ENCODE data around the gene TAF11.

Gene TAF11

GRCh38 chr6:34860776-34861175 lies 27.1 kb downstream of the TAF11 start:
- TF ChIP-seq POLR2AphosphoS5 (IDR thresholded peaks at IDR 0.05; ENCODE audit: low read depth, low read length) (no peak), TAF1 (IDR thresholded peaks at IDR 0.05; ENCODE audit: borderline replicate concordance, insufficient read depth, low read length) (no peak), SIN3A (IDR thresholded peaks at IDR 0.05; ENCODE audit: borderline replicate concordance, insufficient read depth, low read length) (no peak), FOXP2 (optimal IDR thresholded peaks at IDR 0.05; ENCODE audit: borderline replicate concordance, extremely low read depth, extremely low read length, insufficient read depth) (no peak)
- TF ChIP-seq, protein P1, sequence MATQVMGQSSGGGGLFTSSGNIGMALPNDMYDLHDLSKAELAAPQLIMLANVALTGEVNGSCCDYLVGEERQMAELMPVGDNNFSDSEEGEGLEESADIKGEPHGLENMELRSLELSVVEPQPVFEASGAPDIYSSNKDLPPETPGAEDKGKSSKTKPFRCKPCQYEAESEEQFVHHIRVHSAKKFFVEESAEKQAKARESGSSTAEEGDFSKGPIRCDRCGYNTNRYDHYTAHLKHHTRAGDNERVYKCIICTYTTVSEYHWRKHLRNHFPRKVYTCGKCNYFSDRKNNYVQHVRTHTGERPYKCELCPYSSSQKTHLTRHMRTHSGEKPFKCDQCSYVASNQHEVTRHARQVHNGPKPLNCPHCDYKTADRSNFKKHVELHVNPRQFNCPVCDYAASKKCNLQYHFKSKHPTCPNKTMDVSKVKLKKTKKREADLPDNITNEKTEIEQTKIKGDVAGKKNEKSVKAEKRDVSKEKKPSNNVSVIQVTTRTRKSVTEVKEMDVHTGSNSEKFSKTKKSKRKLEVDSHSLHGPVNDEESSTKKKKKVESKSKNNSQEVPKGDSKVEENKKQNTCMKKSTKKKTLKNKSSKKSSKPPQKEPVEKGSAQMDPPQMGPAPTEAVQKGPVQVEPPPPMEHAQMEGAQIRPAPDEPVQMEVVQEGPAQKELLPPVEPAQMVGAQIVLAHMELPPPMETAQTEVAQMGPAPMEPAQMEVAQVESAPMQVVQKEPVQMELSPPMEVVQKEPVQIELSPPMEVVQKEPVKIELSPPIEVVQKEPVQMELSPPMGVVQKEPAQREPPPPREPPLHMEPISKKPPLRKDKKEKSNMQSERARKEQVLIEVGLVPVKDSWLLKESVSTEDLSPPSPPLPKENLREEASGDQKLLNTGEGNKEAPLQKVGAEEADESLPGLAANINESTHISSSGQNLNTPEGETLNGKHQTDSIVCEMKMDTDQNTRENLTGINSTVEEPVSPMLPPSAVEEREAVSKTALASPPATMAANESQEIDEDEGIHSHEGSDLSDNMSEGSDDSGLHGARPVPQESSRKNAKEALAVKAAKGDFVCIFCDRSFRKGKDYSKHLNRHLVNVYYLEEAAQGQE (IDR thresholded peaks at IDR 0.05; ENCODE audit: insufficient read depth in 1 of 2, low read depth in 2 of 2, low read length in 2 of 2): no peak

DNA sequence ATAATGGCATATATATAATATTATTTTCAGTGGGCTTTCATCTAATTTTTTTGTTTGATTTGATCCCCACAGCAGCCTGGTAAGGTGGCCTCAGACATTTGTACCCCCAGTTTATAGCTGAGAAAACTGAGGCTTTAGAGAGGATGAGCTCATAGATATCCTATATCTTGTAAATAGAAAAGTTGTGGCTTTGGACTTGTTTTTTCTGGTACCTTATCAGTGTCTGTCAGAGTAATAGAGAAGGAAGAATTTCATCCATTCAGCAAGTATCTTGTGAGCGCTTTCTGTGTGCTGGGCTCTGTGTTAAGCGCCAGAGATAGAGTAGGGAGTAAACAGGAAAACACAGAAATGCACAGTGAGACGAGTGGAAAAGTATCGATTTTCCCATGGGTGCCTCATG lies 27.9 kb downstream of the TAF11 start:
- TF ChIP-seq, protein P1 (IDR thresholded peaks at IDR 0.05; ENCODE audit: insufficient read depth in 1 of 2, low read depth in 2 of 2, low read length in 2 of 2): no peak

DNA sequence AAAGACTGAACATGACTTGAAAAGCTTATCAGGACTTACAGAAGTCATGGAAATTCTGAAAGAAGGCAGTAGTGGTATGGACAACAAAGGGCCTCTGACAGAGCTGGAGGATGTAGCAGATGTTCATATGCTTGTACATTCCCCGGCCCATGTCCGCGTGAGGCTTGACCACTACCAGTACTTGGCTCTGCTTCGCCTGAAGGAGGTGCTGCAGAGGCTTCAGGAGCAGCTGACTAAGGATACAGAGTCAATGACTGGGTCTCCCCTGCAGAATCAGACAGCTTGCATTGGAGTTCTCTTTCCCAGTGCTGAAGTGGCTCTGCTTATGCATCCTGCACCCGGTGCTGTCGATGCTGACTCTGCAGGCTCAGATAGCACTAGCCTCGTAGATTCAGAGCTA lies 29.2 kb downstream of the TAF11 start:
- TF ChIP-seq FOXP2 (optimal IDR thresholded peaks at IDR 0.05; ENCODE audit: borderline replicate concordance, extremely low read depth, extremely low read length, insufficient read depth) (no peak), SIN3A (IDR thresholded peaks at IDR 0.05; ENCODE audit: borderline replicate concordance, insufficient read depth, low read length) (no peak), POLR2AphosphoS5 (IDR thresholded peaks at IDR 0.05; ENCODE audit: low read depth, low read length) (no peak), TAF1 (IDR thresholded peaks at IDR 0.05; ENCODE audit: borderline replicate concordance, insufficient read depth, low read length) (no peak)
- TF ChIP-seq, protein P1 (IDR thresholded peaks at IDR 0.05; ENCODE audit: insufficient read depth in 1 of 2, low read depth in 2 of 2, low read length in 2 of 2): no peak

DNA sequence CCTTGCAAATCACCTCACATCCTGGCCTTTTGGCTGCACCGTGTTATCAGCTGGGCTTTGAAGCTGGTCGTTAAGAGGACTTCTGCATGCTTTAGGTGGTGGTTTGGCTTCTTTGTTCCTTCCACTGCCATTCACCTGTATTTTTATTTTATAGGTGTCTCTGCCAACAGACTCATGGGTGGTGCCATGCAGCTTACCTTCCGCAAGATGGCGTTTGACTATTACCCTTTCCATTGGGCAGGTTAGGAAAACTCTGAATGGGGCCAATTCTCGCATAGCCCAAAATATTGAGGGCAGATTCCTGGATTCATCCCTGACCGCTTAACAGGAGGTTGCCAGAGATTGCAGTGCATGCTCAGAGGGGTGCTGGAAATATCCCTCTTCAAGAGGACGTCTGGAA lies 32.4 kb downstream of the TAF11 start:
- TF ChIP-seq, protein P1 (IDR thresholded peaks at IDR 0.05; ENCODE audit: insufficient read depth in 1 of 2, low read depth in 2 of 2, low read length in 2 of 2): no peak
- no peak for TF ChIP-seq POLR2AphosphoS5 (IDR thresholded peaks at IDR 0.05; ENCODE audit: low read depth, low read length)
- no peak for TF ChIP-seq SIN3A (IDR thresholded peaks at IDR 0.05; ENCODE audit: borderline replicate concordance, insufficient read depth, low read length)
- TF ChIP-seq TAF1 (IDR thresholded peaks at IDR 0.05; ENCODE audit: borderline replicate concordance, insufficient read depth, low read length): no peak
- no peak for TF ChIP-seq FOXP2 (optimal IDR thresholded peaks at IDR 0.05; ENCODE audit: borderline replicate concordance, extremely low read depth, extremely low read length, insufficient read depth)

DNA sequence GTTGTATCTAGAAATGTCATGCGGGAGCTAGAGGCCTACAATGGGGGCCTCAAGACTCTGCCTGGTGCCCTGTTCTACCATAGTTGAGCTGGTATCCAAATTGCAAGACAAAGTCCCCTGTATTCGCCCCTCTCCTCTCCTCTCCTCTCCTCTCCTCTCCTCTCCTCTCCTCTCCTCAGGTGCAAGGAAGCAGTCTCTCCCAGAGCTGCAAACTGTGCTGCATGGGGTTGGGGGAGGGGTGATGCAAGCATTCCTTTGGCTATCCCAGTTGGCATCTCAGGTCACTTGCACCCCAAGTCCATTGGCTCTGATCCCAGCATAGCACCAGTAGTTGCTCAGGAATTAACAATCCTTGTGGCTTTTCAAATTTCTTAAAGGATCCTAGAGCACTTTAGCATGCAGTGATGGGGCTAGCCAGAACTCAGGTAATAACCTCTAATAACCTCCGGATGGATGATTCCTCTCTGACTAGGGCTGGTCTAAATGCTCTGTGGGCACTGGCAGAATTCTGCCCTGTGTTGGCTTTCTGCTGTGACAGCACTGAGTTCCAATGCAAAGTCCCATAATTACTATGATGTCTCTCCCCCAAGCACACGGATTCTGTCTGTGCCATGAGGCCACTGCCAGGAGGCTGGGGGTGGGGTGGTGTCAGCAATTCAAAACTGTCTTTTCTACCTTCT lies 35.3 kb downstream of the TAF11 start:
- TF ChIP-seq FOXP2 (optimal IDR thresholded peaks at IDR 0.05; ENCODE audit: borderline replicate concordance, extremely low read depth, extremely low read length, insufficient read depth): no peak
- TF ChIP-seq, protein P1 (IDR thresholded peaks at IDR 0.05; ENCODE audit: insufficient read depth in 1 of 2, low read depth in 2 of 2, low read length in 2 of 2): no peak
- no peak for TF ChIP-seq TAF1 (IDR thresholded peaks at IDR 0.05; ENCODE audit: borderline replicate concordance, insufficient read depth, low read length)
- no peak for TF ChIP-seq POLR2AphosphoS5 (IDR thresholded peaks at IDR 0.05; ENCODE audit: low read depth, low read length)
- TF ChIP-seq SIN3A (IDR thresholded peaks at IDR 0.05; ENCODE audit: borderline replicate concordance, insufficient read depth, low read length): no peak
